ENCODE results near the gene WDR86.

DNA sequence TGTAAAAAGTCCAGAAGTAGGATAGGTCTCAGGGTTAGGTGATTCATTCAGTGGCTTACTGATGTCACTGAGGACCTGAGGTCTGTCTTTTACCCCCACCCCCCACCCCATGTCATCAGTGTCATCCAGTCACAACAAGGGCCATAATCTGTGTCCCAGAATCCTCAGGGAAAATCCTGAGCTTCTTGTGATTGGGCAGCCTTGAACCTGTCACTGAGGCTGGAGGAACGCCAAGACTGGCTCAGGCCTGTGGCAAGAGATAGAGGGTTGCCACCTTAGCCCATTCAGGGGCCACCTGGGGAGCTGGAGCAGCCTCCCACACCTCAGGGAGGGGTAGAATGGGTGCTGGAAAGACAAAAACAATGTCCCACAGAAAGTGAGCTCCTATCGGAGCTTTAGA lies 38.6 kb downstream of the WDR86 start:
- no peak for TF ChIP-seq POLR2AphosphoS5 (IDR thresholded peaks at IDR 0.05; ENCODE audit: low read depth, low read length)
- no peak for TF ChIP-seq SUZ12 (IDR thresholded peaks at IDR 0.05; ENCODE audit: low read length)
- TF ChIP-seq ZNF274 (IDR thresholded peaks at IDR 0.05; ENCODE audit: borderline replicate concordance, extremely low read depth, low read length): no peak
